Effector memory CD4-positive, alpha-beta T cell (primary cell): ENCODE data around the gene CLCN6.

ENCODE experiments used
- DNase-seq, 3 donors: peaks; one replicate each; pipeline ENCODE4 v3.0.0-alpha.2; 2020
- H3K27ac ChIP-seq: 2 replicates; pipeline ENCODE4 v1.7.0; 2013; ENCODE audit warnings: mild to moderate bottlenecking, low read length, moderate library complexity; ENCODE audit not compliant: insufficient read depth, poor library complexity, severe bottlenecking
- H3K27me3 ChIP-seq: replicated peaks from 2 replicates; pipeline ENCODE4 v1.7.0; 2013; ENCODE audit warnings: mild to moderate bottlenecking, low read length; ENCODE audit not compliant: insufficient read depth, control insufficient read depth, poor library complexity, severe bottlenecking
- H3K36me3 ChIP-seq: 2 replicates; pipeline ENCODE4 v1.7.0; 2013; ENCODE audit warnings: mild to moderate bottlenecking, low read length, moderate library complexity; ENCODE audit not compliant: control insufficient read depth, insufficient read depth
- H3K4me1 ChIP-seq: 2 replicates; pipeline ENCODE4 v1.7.0; 2013; ENCODE audit warnings: low read length, mild to moderate bottlenecking; ENCODE audit not compliant: control insufficient read depth, insufficient read depth, poor library complexity, severe bottlenecking
- H3K4me3 ChIP-seq: 2 replicates; pipeline ENCODE4 v1.7.0; 2013; ENCODE audit warnings: low read length, low read depth, mild to moderate bottlenecking; ENCODE audit not compliant: insufficient read depth, poor library complexity, severe bottlenecking
- H3K9me3 ChIP-seq: 2 replicates; pipeline ENCODE4 v1.7.0; 2013; ENCODE audit warnings: mild to moderate bottlenecking, low read length, moderate library complexity; ENCODE audit not compliant: control insufficient read depth

The CLCN6 gene

GRCh38 chr1:11767922-11768704, 37.9 kb upstream of the CLCN6 start:
- Histone ChIP-seq H3K9me3 (no peaks in the 10 kb centered on the region), H3K4me1 (no peaks in the 10 kb centered on the region), H3K4me3 (no peak overlapping the region), H3K27me3 (no peaks in the 10 kb centered on the region), H3K36me3 (no peaks in the 10 kb centered on the region), H3K27ac (no peak overlapping the region)
- DNase-seq = no peak

- Histone ChIP-seq H3K4me3 (no peak overlapping the region), H3K27me3 (no peaks in the 10 kb centered on the region), H3K4me1 (no peaks in the 10 kb centered on the region), H3K36me3 (no peaks in the 10 kb centered on the region), H3K27ac (no peak overlapping the region), H3K9me3 (no peaks in the 10 kb centered on the region)
- DNase-seq = no peak
Observed at GRCh38 chr1:11768821-11769220, 37.2 kb upstream of the CLCN6 start.

- Histone ChIP-seq H3K9me3 (no peaks in the 10 kb centered on the region), H3K36me3 (no peaks in the 10 kb centered on the region), H3K4me3 (no peak overlapping the region), H3K27me3 (no peaks in the 10 kb centered on the region), H3K4me1 (no peaks in the 10 kb centered on the region), H3K27ac (no peak overlapping the region)
- no peak for DNase-seq
Observed at GRCh38 chr1:11769274-11769673, 36.7 kb upstream of the CLCN6 start.

- Histone ChIP-seq H3K4me3 (no peak overlapping the region), H3K9me3 (no peaks in the 10 kb centered on the region), H3K36me3 (no peaks in the 10 kb centered on the region), H3K27ac (no peak overlapping the region), H3K27me3 (no peaks in the 10 kb centered on the region), H3K4me1 (no peaks in the 10 kb centered on the region)
- DNase-seq = no peak
Observed at GRCh38 chr1:11770011-11770410, 36.0 kb upstream of the CLCN6 start.

- no peaks in the 10 kb centered on the region for H3K9me3 ChIP-seq
- H3K4me1 ChIP-seq = no peaks in the 10 kb centered on the region
- DNase-seq = no peak
- no peak overlapping the region for H3K27ac ChIP-seq
- no peaks in the 10 kb centered on the region for H3K27me3 ChIP-seq
- no peaks in the 10 kb centered on the region for H3K36me3 ChIP-seq
- H3K4me3 ChIP-seq = no peak overlapping the region
Observed at GRCh38 chr1:11771481-11772043, 34.4 kb upstream of the CLCN6 start.

- Histone ChIP-seq H3K27me3 (no peaks in the 10 kb centered on the region), H3K9me3 (no peaks in the 10 kb centered on the region), H3K27ac (no peak overlapping the region), H3K4me1 (no peaks in the 10 kb centered on the region), H3K36me3 (no peaks in the 10 kb centered on the region), H3K4me3 (no peak overlapping the region)
- no peak for DNase-seq
Observed at GRCh38 chr1:11772458-11772857, 33.5 kb upstream of the CLCN6 start.

- Histone ChIP-seq H3K4me1 (no peaks in the 10 kb centered on the region), H3K4me3 (no peak overlapping the region), H3K9me3 (no peaks in the 10 kb centered on the region), H3K27me3 (no peaks in the 10 kb centered on the region), H3K36me3 (no peaks in the 10 kb centered on the region), H3K27ac (no peak overlapping the region)
- DNase-seq = no peak
Observed at GRCh38 chr1:11774753-11775152, 31.2 kb upstream of the CLCN6 start.

- Histone ChIP-seq H3K9me3 (no peaks in the 10 kb centered on the region), H3K27me3 (no peaks in the 10 kb centered on the region), H3K4me3 (no peak overlapping the region), H3K36me3 (no peaks in the 10 kb centered on the region), H3K27ac (no peak overlapping the region), H3K4me1 (no peaks in the 10 kb centered on the region)
- DNase-seq = no peak
Observed at GRCh38 chr1:11777658-11778322, 28.2 kb upstream of the CLCN6 start.

GRCh38 chr1:11778336-11778735, 27.7 kb upstream of the CLCN6 start:
- no peaks in the 10 kb centered on the region for H3K9me3 ChIP-seq
- H3K4me3 ChIP-seq = no peak overlapping the region
- no peaks in the 10 kb centered on the region for H3K4me1 ChIP-seq
- no peak overlapping the region for H3K27ac ChIP-seq
- H3K27me3 ChIP-seq = no peaks in the 10 kb centered on the region
- DNase-seq = no peak
- H3K36me3 ChIP-seq = no peaks in the 10 kb centered on the region
